HepG2 (cell line): ENCODE measurements around the gene PDZD7. TPM values are rescaled to one million over a fixed set of nuclear protein-coding genes. Genes with fewer than 3 reads are reported as not detected.
A peak's percentile ranks its signal among the peaks of the same experiment; 100 is the strongest.

Experiments
- FOXK1 ChIP-seq: sonication (generic); formaldehyde crosslinking; IDR thresholded peaks from 2 replicates; pipeline ENCODE4 v1.4.0; 2020; ENCODE audit warnings: low read depth, missing genetic modification reagents, borderline replicate concordance
- GPN1 ChIP-seq: sonication (generic); formaldehyde crosslinking; IDR thresholded peaks from 2 replicates; pipeline ENCODE4 v1.5.1; 2020; ENCODE audit warnings: missing genetic modification reagents, borderline replicate concordance
- MXD3 ChIP-seq: IDR thresholded peaks from 2 replicates; pipeline ENCODE4 v1.6.1; 2016; ENCODE audit warnings: mild to moderate bottlenecking, missing biosample characterization, missing genetic modification reagents
- NRL ChIP-seq: sonication (generic); formaldehyde crosslinking; IDR thresholded peaks from 2 replicates; pipeline ENCODE4 v1.5.0; 2020; ENCODE audit warnings: missing genetic modification reagents, mild to moderate bottlenecking, moderate library complexity, borderline replicate concordance
- RFX5 ChIP-seq: IDR thresholded peaks from 2 replicates; pipeline ENCODE4 v1.6.1; 2011; ENCODE audit warnings: low read depth, low read length, improper control_type of control experiment
- TSC22D2 ChIP-seq: sonication (generic); formaldehyde crosslinking; IDR thresholded peaks from 2 replicates; pipeline ENCODE4 v1.5.1; 2020; ENCODE audit warnings: missing genetic modification reagents, mild to moderate bottlenecking, borderline replicate concordance
- YY1 ChIP-seq: IDR thresholded peaks from 2 replicates; pipeline ENCODE4 v1.6.1; 2011; ENCODE audit warnings: low read length, low read depth, moderate library complexity, mild to moderate bottlenecking; ENCODE audit not compliant: insufficient read depth, insufficient replicate concordance
- ZFY ChIP-seq: sonication (generic); formaldehyde crosslinking; IDR thresholded peaks from 2 replicates; pipeline ENCODE4 v1.4.0; 2020; ENCODE audit warnings: missing genetic modification reagents
- ZNF296 ChIP-seq: sonication (generic); formaldehyde crosslinking; conservative IDR thresholded peaks from 2 replicates; pipeline ENCODE4 v1.5.0; 2020; ENCODE audit warnings: mild to moderate bottlenecking, missing genetic modification reagents
- polyA plus RNA-seq, 8 experiments: library from polyadenylated mRNA; depleted of rRNA in 3 of 8; stranded (reverse) in 7 of 8; unstranded in 1 of 8; fragments of >200 nt; fragmentation: Illumina TruSeq in 4 of 8; extraction: Trizol in 4 of 8; gene quantifications; 2 replicates each; pipeline versions ENCODE4 v1.2.1 to v1.2.3, GENCODE V29; 2011 to 2016; ENCODE audit warnings: low read depth in 4 of 8, missing spikeins in 1 of 8, mixed read lengths in 1 of 8; ENCODE audit not compliant: insufficient read depth in 1 of 8
- total RNA-seq, 5 experiments: library from RNA; depleted of rRNA; stranded (reverse); fragments of >200 nt; fragmentation: Illumina TruSeq; extraction: Trizol; gene quantifications; 2 replicates each; pipeline ENCODE4 v1.2.3, GENCODE V29; 2016; ENCODE audit warnings: low read depth in 1 of 5
- TF ChIP-seq, protein P1 (sequence below): sonication (generic); formaldehyde crosslinking; IDR thresholded peaks from one replicate; pipeline ENCODE4 v1.5.1; 2020; ENCODE audit warnings: mild to moderate bottlenecking, missing genetic modification reagents; ENCODE audit errors: not compliant biosample characterization

Gene PDZD7
- total and polyA plus RNA-seq, 2 of the 13 experiments (the other 11 are each of a cell fraction or from before 2014, with no cell fraction given) = 0.58 to 0.73 TPM

- TF ChIP-seq, protein P1, sequence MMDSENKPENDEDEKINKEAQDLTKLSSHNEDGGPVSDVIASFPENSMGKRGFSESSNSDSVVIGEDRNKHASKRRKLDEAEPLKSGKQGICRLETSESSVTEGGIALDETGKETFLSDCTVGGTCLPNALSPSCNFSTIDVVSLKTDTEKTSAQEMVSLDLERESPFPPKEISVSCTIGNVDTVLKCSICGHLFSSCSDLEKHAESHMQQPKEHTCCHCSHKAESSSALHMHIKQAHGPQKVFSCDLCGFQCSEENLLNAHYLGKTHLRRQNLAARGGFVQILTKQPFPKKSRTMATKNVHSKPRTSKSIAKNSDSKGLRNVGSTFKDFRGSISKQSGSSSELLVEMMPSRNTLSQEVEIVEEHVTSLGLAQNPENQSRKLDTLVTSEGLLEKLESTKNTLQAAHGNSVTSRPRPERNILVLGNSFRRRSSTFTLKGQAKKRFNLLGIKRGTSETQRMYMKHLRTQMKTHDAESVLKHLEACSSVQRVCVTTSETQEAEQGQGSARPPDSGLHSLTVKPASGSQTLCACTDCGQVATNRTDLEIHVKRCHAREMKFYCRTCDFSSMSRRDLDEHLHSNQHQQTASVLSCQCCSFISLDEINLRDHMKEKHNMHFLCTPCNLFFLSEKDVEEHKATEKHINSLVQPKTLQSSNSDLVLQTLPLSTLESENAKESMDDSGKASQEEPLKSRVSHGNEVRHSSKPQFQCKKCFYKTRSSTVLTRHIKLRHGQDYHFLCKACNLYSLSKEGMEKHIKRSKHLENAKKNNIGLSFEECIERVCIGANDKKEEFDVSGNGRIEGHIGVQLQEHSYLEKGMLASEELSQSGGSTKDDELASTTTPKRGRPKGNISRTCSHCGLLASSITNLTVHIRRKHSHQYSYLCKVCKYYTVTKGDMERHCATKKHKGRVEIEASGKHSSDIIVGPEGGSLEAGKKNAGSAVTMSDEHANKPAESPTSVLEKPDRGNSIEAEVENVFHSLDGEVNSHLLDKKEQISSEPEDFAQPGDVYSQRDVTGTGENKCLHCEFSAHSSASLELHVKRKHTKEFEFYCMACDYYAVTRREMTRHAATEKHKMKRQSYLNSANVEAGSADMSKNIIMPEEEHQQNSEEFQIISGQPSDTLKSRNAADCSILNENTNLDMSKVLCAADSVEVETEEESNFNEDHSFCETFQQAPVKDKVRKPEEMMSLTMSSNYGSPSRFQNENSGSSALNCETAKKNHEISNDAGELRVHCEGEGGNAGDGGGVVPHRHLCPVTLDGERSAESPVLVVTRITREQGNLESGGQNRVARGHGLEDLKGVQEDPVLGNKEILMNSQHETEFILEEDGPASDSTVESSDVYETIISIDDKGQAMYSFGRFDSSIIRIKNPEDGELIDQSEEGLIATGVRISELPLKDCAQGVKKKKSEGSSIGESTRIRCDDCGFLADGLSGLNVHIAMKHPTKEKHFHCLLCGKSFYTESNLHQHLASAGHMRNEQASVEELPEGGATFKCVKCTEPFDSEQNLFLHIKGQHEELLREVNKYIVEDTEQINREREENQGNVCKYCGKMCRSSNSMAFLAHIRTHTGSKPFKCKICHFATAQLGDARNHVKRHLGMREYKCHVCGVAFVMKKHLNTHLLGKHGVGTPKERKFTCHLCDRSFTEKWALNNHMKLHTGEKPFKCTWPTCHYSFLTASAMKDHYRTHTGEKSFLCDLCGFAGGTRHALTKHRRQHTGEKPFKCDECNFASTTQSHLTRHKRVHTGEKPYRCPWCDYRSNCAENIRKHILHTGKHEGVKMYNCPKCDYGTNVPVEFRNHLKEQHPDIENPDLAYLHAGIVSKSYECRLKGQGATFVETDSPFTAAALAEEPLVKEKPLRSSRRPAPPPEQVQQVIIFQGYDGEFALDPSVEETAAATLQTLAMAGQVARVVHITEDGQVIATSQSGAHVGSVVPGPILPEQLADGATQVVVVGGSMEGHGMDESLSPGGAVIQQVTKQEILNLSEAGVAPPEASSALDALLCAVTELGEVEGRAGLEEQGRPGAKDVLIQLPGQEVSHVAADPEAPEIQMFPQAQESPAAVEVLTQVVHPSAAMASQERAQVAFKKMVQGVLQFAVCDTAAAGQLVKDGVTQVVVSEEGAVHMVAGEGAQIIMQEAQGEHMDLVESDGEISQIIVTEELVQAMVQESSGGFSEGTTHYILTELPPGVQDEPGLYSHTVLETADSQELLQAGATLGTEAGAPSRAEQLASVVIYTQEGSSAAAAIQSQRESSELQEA = peak; percentile 40
- TF ChIP-seq GPN1 (CRISPR knock-in tag) (no peak), ZNF296 (CRISPR knock-in tag) (0 out of 2 replicates have a peak, but pooled peaks have one; percentile 62), YY1 (peak; percentile 55), RFX5 (no peak), FOXK1 (CRISPR knock-in tag) (peak; percentile 59; the same call in 1 of the 2 replicates), NRL (CRISPR knock-in tag) (peak; percentile 67; the same call in 1 of the 2 replicates), ZFY (peak; percentile 74), MXD3 (CRISPR knock-in tag) (peak; percentile 78), TSC22D2 (CRISPR knock-in tag) (peak; percentile 41; the same call in 1 of the 2 replicates)
These were observed 12.1 kb downstream of the PDZD7 start (continued) for GRCh38 chr10:101018600-101019439.
